Gastroesophageal sphincter (tissue), 3 donors: ENCODE results near the gene C6orf47.

ENCODE experiments used
- CTCF ChIP-seq, 4 experiments: fragments of 200-600 bp in 2 of 4; fragments of 450-650 bp in 2 of 4; sonication (generic) in 1 of 4; IDR thresholded peaks; one replicate each; pipeline ENCODE4 v1.5.1; 2017 to 2019; ENCODE audit warnings: antibody characterized with exemption in 4 of 4, mild to moderate bottlenecking in 2 of 4, moderate library complexity in 2 of 4
- POLR2A ChIP-seq, 2 donors: fragments of 450-650 bp; IDR thresholded peaks; one replicate each; pipeline ENCODE4 v1.6.1; 2017; ENCODE audit warnings: antibody characterized with exemption in 2 of 2, mild to moderate bottlenecking in 2 of 2, moderate library complexity in 1 of 2
- POLR2AphosphoS5 ChIP-seq: sonication (generic); formaldehyde crosslinking; IDR thresholded peaks from one replicate; pipeline ENCODE4 v1.6.1; 2017; ENCODE audit warnings: antibody characterized with exemption

- no peak for TF ChIP-seq POLR2AphosphoS5
- TF ChIP-seq POLR2A (IDR thresholded peaks at IDR 0.05), result no peak
- TF ChIP-seq CTCF (IDR thresholded peaks at IDR 0.05), result peak in 3 of 4 experiments; percentile 28 to 42 (median 38)
These were observed 20.6 kb upstream of the C6orf47 start for GRCh38 chr6:31681135-31681671.
